ENCODE results near the gene COL5A1.

DNA sequence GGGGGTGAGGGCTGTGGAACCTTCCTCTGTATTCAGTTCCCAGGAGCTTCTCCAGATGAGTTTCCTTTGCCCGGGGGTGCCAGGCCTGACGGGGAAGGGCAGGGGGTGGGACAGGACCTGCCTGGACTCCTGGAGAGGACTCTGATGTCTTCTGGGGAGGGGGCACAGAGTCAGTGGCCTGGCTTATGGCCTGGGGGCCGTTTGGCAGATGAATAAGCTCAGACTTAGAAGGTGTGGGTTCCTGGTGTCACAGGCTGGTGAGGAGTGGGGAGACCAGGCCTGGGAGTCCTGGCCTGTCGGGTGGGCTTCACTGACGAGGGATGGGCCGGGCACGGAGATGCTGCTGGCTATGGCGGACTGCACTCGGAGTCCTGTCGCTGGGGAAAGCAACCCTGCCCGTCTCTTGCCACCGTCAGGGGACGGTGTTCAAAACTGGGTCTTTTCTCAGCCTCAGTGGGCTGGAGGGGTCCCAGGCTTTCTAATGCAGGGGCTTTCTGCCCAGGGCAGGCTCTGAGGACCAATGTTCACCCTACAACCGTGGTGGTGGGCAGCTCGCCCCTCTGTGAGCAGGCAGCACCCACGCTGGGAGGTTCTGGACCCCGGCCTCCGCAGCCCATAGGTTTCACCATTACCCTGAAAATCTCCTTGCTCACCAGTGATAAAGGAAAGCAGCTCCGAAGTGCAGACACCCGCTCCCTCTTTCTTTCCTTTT, 16.2 kb downstream of the COL5A1 start:
- TF ChIP-seq, protein P1, sequence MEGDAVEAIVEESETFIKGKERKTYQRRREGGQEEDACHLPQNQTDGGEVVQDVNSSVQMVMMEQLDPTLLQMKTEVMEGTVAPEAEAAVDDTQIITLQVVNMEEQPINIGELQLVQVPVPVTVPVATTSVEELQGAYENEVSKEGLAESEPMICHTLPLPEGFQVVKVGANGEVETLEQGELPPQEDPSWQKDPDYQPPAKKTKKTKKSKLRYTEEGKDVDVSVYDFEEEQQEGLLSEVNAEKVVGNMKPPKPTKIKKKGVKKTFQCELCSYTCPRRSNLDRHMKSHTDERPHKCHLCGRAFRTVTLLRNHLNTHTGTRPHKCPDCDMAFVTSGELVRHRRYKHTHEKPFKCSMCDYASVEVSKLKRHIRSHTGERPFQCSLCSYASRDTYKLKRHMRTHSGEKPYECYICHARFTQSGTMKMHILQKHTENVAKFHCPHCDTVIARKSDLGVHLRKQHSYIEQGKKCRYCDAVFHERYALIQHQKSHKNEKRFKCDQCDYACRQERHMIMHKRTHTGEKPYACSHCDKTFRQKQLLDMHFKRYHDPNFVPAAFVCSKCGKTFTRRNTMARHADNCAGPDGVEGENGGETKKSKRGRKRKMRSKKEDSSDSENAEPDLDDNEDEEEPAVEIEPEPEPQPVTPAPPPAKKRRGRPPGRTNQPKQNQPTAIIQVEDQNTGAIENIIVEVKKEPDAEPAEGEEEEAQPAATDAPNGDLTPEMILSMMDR (conservative IDR thresholded peaks at IDR 0.05; ENCODE audit: low read depth in 2 of 2) = no peak
- TF ChIP-seq, protein P2, sequence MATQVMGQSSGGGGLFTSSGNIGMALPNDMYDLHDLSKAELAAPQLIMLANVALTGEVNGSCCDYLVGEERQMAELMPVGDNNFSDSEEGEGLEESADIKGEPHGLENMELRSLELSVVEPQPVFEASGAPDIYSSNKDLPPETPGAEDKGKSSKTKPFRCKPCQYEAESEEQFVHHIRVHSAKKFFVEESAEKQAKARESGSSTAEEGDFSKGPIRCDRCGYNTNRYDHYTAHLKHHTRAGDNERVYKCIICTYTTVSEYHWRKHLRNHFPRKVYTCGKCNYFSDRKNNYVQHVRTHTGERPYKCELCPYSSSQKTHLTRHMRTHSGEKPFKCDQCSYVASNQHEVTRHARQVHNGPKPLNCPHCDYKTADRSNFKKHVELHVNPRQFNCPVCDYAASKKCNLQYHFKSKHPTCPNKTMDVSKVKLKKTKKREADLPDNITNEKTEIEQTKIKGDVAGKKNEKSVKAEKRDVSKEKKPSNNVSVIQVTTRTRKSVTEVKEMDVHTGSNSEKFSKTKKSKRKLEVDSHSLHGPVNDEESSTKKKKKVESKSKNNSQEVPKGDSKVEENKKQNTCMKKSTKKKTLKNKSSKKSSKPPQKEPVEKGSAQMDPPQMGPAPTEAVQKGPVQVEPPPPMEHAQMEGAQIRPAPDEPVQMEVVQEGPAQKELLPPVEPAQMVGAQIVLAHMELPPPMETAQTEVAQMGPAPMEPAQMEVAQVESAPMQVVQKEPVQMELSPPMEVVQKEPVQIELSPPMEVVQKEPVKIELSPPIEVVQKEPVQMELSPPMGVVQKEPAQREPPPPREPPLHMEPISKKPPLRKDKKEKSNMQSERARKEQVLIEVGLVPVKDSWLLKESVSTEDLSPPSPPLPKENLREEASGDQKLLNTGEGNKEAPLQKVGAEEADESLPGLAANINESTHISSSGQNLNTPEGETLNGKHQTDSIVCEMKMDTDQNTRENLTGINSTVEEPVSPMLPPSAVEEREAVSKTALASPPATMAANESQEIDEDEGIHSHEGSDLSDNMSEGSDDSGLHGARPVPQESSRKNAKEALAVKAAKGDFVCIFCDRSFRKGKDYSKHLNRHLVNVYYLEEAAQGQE (IDR thresholded peaks at IDR 0.05; ENCODE audit: unreplicated experiment) = no peak
- TF ChIP-seq POLR2AphosphoS5 (IDR thresholded peaks at IDR 0.05; ENCODE audit: low read depth) (no peak), EZH2 (IDR thresholded peaks at IDR 0.05; ENCODE audit: low read depth, unreplicated experiment) (no peak), EZH2phosphoT487 (IDR thresholded peaks at IDR 0.05; ENCODE audit: unreplicated experiment) (no peak), CREB1 (CRISPR knock-in tag; IDR thresholded peaks at IDR 0.05; ENCODE audit: low read depth) (no peak), ZNF114 (CRISPR knock-in tag; IDR thresholded peaks at IDR 0.05) (no peak), JUNB (IDR thresholded peaks at IDR 0.05; ENCODE audit: unreplicated experiment) (no peak), STAT1 (IDR thresholded peaks at IDR 0.05; ENCODE audit: unreplicated experiment) (no peak), NANOG (IDR thresholded peaks at IDR 0.05; ENCODE audit: borderline replicate concordance) (no peak)
- TF ChIP-seq, protein P3, sequence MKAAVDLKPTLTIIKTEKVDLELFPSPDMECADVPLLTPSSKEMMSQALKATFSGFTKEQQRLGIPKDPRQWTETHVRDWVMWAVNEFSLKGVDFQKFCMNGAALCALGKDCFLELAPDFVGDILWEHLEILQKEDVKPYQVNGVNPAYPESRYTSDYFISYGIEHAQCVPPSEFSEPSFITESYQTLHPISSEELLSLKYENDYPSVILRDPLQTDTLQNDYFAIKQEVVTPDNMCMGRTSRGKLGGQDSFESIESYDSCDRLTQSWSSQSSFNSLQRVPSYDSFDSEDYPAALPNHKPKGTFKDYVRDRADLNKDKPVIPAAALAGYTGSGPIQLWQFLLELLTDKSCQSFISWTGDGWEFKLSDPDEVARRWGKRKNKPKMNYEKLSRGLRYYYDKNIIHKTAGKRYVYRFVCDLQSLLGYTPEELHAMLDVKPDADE (IDR thresholded peaks at IDR 0.05) = no peak
- TF ChIP-seq, protein P4, sequence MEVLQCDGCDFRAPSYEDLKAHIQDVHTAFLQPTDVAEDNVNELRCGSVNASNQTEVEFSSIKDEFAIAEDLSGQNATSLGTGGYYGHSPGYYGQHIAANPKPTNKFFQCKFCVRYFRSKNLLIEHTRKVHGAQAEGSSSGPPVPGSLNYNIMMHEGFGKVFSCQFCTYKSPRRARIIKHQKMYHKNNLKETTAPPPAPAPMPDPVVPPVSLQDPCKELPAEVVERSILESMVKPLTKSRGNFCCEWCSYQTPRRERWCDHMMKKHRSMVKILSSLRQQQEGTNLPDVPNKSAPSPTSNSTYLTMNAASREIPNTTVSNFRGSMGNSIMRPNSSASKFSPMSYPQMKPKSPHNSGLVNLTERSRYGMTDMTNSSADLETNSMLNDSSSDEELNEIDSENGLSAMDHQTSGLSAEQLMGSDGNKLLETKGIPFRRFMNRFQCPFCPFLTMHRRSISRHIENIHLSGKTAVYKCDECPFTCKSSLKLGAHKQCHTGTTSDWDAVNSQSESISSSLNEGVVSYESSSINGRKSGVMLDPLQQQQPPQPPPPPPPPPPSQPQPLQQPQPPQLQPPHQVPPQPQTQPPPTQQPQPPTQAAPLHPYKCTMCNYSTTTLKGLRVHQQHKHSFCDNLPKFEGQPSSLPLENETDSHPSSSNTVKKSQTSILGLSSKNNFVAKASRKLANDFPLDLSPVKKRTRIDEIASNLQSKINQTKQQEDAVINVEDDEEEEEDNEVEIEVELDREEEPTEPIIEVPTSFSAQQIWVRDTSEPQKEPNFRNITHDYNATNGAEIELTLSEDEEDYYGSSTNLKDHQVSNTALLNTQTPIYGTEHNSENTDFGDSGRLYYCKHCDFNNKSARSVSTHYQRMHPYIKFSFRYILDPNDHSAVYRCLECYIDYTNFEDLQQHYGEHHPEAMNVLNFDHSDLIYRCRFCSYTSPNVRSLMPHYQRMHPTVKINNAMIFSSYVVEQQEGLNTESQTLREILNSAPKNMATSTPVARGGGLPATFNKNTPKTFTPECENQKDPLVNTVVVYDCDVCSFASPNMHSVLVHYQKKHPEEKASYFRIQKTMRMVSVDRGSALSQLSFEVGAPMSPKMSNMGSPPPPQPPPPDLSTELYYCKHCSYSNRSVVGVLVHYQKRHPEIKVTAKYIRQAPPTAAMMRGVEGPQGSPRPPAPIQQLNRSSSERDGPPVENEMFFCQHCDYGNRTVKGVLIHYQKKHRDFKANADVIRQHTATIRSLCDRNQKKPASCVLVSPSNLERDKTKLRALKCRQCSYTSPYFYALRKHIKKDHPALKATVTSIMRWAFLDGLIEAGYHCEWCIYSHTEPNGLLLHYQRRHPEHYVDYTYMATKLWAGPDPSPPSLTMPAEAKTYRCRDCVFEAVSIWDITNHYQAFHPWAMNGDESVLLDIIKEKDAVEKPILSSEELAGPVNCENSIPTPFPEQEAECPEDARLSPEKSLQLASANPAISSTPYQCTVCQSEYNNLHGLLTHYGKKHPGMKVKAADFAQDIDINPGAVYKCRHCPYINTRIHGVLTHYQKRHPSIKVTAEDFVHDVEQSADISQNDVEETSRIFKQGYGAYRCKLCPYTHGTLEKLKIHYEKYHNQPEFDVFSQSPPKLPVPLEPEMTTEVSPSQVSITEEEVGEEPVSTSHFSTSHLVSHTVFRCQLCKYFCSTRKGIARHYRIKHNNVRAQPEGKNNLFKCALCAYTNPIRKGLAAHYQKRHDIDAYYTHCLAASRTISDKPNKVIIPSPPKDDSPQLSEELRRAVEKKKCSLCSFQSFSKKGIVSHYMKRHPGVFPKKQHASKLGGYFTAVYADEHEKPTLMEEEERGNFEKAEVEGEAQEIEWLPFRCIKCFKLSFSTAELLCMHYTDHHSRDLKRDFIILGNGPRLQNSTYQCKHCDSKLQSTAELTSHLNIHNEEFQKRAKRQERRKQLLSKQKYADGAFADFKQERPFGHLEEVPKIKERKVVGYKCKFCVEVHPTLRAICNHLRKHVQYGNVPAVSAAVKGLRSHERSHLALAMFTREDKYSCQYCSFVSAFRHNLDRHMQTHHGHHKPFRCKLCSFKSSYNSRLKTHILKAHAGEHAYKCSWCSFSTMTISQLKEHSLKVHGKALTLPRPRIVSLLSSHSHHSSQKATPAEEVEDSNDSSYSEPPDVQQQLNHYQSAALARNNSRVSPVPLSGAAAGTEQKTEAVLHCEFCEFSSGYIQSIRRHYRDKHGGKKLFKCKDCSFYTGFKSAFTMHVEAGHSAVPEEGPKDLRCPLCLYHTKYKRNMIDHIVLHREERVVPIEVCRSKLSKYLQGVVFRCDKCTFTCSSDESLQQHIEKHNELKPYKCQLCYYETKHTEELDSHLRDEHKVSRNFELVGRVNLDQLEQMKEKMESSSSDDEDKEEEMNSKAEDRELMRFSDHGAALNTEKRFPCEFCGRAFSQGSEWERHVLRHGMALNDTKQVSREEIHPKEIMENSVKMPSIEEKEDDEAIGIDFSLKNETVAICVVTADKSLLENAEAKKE (CRISPR knock-in tag; IDR thresholded peaks at IDR 0.05) = no peak

Data from GM23338 (cell line).